Rectal smooth muscle tissue (tissue), 1 donor: ENCODE measurements around the gene RBMS1.

Source experiments
- H3K27ac ChIP-seq: one replicate; pipeline ENCODE4 v1.7.0; 2013; ENCODE audit warnings: low read depth, low read length, inconsistent platforms
- H3K27me3 ChIP-seq: one replicate; pipeline ENCODE4 v1.7.0; 2013; ENCODE audit warnings: low read length; ENCODE audit not compliant: control insufficient read depth, insufficient read depth
- H3K36me3 ChIP-seq: one replicate; pipeline ENCODE4 v1.7.0; 2013; ENCODE audit warnings: low read length; ENCODE audit not compliant: control insufficient read depth, insufficient read depth
- H3K4me1 ChIP-seq: one replicate; pipeline ENCODE4 v1.7.0; 2013; ENCODE audit warnings: low read length; ENCODE audit not compliant: control insufficient read depth, insufficient read depth
- H3K4me3 ChIP-seq: one replicate; pipeline ENCODE4 v1.7.0; 2013; ENCODE audit warnings: low read length
- H3K9ac ChIP-seq: one replicate; pipeline ENCODE4 v1.7.0; 2013; ENCODE audit warnings: low read length

RBMS1 gene

DNA sequence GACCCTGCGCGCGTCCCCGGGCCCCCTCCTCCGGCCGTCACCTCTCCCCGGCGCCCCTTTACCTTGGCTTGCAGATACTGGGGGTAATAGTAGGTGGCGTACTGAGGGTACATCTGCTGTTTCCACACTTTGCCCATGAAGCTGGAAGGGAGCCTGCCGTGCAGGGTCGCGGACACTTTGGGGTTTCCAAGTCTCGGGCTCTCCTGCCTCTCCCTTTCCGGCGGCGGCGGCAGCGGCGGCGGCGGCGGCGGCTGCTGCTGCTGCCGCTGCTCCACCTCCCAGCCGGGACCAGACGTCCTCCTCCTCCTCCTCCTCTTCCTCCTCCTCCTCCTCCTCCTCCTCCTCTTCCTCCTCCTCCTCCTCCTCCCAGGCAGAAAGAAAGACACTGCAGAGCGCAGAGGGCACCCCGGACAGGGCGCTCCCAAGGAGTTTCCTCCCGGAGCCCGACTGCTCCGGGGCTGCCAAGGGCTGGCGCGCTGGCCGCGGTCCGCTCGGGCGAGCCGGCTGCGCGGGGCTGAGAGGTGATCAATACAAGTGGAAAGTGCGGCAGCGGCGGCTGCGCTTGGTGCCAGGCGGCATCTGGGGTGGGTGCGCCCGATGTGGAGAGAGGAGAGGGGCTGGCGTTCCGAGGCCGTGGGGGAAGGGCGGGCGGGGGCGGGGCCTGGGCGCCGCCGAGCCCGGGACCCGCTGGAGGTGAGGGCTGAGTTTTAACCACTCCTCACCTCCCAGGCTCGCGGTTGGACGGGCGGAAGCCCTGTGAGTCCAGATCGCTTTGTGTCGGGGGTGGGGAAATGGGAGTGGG, at the start of gene RBMS1:
RBMS1 (minus strand) TSS at position 581 of the 802 bp plus-strand sequence; CDS start at position 137, 444 bp downstream.
- Histone ChIP-seq H3K27me3 (no peaks in the 10 kb centered on the region), H3K36me3 (no peaks in the 10 kb centered on the region), H3K9ac (peak within 1 kb of the TSS; percentile 62), H3K4me3 (peak within 1 kb of the TSS; percentile 86), H3K27ac (peak within 1 kb of the TSS; percentile 97), H3K4me1 (peaks cover 14% of the 10 kb centered on the region)

DNA sequence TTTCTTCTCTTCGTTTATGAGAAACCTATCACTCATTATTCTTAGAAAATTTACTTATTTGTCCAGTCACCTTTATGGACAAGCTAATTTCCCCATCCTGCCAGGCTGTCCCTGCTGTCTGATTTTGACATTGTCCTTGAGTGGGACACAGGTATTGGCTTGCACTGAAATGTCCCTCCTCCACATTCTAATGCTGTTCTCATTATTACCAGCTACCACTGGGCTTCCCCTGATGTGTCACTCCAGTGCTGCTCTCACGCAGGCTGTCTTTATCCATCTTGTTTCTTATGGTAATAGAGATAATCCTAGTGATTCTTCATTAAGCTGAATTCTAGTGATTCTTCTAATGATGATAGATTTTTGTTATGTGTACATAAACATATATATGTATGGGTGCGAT, 48.1 kb upstream of the RBMS1 start:
- Histone ChIP-seq H3K36me3 (no peaks in the 10 kb centered on the region), H3K27ac (no peak overlapping the region), H3K4me3 (no peak overlapping the region), H3K9ac (no peak overlapping the region), H3K4me1 (no peaks in the 10 kb centered on the region), H3K27me3 (no peaks in the 10 kb centered on the region)

- Histone ChIP-seq H3K4me1 (peaks cover 2% of the 10 kb centered on the region), H3K27ac (no peak overlapping the region), H3K36me3 (no peaks in the 10 kb centered on the region), H3K27me3 (no peaks in the 10 kb centered on the region), H3K9ac (no peak overlapping the region), H3K4me3 (no peak overlapping the region)
These were observed 45.1 kb upstream of the RBMS1 start for GRCh38 chr2:160538559-160539355.

- Histone ChIP-seq H3K4me3 (no peak overlapping the region), H3K4me1 (peaks cover 7% of the 10 kb centered on the region), H3K27me3 (no peaks in the 10 kb centered on the region), H3K36me3 (no peaks in the 10 kb centered on the region), H3K9ac (no peak overlapping the region), H3K27ac (no peak overlapping the region)
These were observed 44.5 kb upstream of the RBMS1 start for GRCh38 chr2:160538115-160538514.

DNA sequence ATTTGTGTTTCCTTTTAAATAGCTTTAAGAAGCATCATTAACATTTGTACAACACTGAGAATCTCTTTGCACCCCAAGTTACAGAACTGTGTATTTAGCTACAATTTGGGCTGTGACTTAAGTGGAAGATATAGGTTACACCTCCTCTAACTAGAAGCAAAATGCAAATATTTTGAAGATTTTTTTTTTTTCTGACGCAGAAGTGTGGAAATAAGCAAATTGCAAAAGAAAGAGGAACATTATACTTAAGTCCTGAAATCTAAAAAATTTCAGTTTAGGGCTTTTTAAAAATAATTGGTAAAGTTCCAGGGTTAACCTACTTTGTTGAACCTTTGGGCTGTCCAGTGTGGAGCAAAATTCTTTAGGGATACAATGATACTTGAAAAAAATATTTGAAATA, 41.4 kb upstream of the RBMS1 start:
- Histone ChIP-seq H3K36me3 (no peaks in the 10 kb centered on the region), H3K9ac (no peak overlapping the region), H3K4me1 (peaks cover 7% of the 10 kb centered on the region), H3K27me3 (no peaks in the 10 kb centered on the region), H3K4me3 (no peak overlapping the region), H3K27ac (no peak overlapping the region)

DNA sequence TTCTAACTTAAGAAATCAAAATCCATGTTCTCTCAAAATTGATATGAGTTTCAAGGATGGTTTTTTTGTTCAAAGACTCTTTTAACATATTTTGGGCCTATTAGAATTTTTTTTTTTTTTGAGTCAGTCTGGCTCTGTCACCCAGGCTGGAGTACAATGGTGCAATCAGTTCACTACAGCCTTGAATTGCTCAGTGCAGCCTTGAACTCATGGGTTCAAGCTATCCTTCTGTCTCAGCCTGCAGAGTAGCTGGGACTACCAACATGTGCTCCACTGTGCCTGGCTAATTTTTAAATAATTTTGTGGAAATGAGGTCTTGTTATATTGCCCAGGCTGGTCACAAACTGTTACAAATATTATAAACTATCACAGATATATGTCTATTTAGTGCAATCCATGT, 40.6 kb upstream of the RBMS1 start:
- Histone ChIP-seq H3K27ac (no peak overlapping the region), H3K9ac (no peak overlapping the region)

DNA sequence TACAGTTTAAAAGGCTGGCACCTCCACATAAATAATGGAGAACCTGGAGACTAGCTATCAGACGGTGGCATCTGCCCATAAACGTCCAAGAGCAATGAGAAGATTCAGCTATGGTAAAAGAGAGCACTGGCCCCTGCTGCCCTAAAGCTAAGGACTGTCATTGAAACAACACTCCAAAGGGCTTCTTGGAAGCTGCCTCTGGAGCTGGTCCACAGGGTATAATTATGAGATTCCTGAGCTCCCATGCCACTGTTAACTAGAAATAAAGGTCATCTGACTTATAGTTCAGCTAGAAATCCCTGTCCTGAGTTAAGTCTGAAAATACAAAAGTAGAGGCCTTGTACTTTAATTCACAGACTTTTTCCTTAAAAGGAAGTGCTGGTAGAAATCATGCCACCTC, 39.9 kb upstream of the RBMS1 start:
- H3K4me3 ChIP-seq, result no peak overlapping the region
- no peak overlapping the region for H3K27ac ChIP-seq
- H3K36me3 ChIP-seq, result no peaks in the 10 kb centered on the region
- no peaks in the 10 kb centered on the region for H3K27me3 ChIP-seq
- H3K4me1 ChIP-seq, result peaks cover 7% of the 10 kb centered on the region
- no peak overlapping the region for H3K9ac ChIP-seq

More for the DNA sequence above, 40.6 kb upstream of the RBMS1 start:
- Histone ChIP-seq H3K27me3 (no peaks in the 10 kb centered on the region), H3K36me3 (no peaks in the 10 kb centered on the region), H3K4me1 (peaks cover 7% of the 10 kb centered on the region), H3K4me3 (no peak overlapping the region)

GRCh38 chr2:160532388-160532787, 38.8 kb upstream of the RBMS1 start:
- H3K27ac ChIP-seq, result no peak overlapping the region
- no peak overlapping the region for H3K4me3 ChIP-seq
- H3K9ac ChIP-seq, result no peak overlapping the region
- no peaks in the 10 kb centered on the region for H3K36me3 ChIP-seq
- no peaks in the 10 kb centered on the region for H3K27me3 ChIP-seq
- peaks cover 7% of the 10 kb centered on the region for H3K4me1 ChIP-seq

GRCh38 chr2:160522951-160523710, 29.5 kb upstream of the RBMS1 start:
- no peak overlapping the region for H3K4me3 ChIP-seq
- no peaks in the 10 kb centered on the region for H3K4me1 ChIP-seq
- no peaks in the 10 kb centered on the region for H3K27me3 ChIP-seq
- H3K27ac ChIP-seq, result no peak overlapping the region
- H3K36me3 ChIP-seq, result no peaks in the 10 kb centered on the region
- no peak overlapping the region for H3K9ac ChIP-seq

- Histone ChIP-seq H3K36me3 (no peaks in the 10 kb centered on the region), H3K4me1 (no peaks in the 10 kb centered on the region), H3K27ac (no peak overlapping the region), H3K27me3 (no peaks in the 10 kb centered on the region), H3K4me3 (no peak overlapping the region), H3K9ac (no peak overlapping the region)
These were observed 24.1 kb upstream of the RBMS1 start for GRCh38 chr2:160517731-160518130.

- Histone ChIP-seq H3K27ac (no peak overlapping the region), H3K4me1 (no peaks in the 10 kb centered on the region), H3K9ac (no peak overlapping the region), H3K36me3 (no peaks in the 10 kb centered on the region), H3K4me3 (no peak overlapping the region), H3K27me3 (no peaks in the 10 kb centered on the region)
These were observed 23.1 kb upstream of the RBMS1 start for GRCh38 chr2:160516547-160517365.
